HepG2 (cell line): ENCODE results near the gene ACOXL. TPM values are rescaled to one million over a fixed set of nuclear protein-coding genes. Genes with fewer than 3 reads are reported as not detected.
"Not testable (repeated sequence)": the region's sequence is repeated elsewhere in the genome, so short reads cannot be mapped to it uniquely, and the experiment has no call there.

Experiments used
- ATAC-seq: fragments of 200-7000 bp; cut with Tn5 transposase; 3 replicates; pipeline ENCODE4 v1.9.1; 2020; ENCODE audit warnings: mild to moderate bottlenecking, moderate library complexity
- BruUV-seq: library from RNA; stranded (reverse); fragments of 400-500 nt; replicated peaks from 2 replicates; lab custom pipeline; 2021; lab: Mats Ljungman, UMichigan
- CTCF ChIA-PET: fragments of 300-600 bp; formaldehyde crosslinking; extraction: SDS; loops from one replicate; lab custom pipeline; 2021; ENCODE audit warnings: low total read pairs, inconsistent platforms, low intra/inter-chr PET ratio; lab: Yijun Ruan, JAX
- POLR2A ChIA-PET: fragments of 350-600 bp; sonication (Branson Sonifier 250); formaldehyde crosslinking; loops from one replicate; lab custom pipeline; 2020; ENCODE audit warnings: antibody characterized with exemption, inconsistent platforms; lab: Yijun Ruan, JAX
- DNase-seq: peaks from one replicate; pipeline ENCODE4 v3.0.0-alpha.2; 2015; ENCODE audit warnings: low spot score
- FAIRE-seq: peaks from 3 replicates; lab custom pipeline; 2011; peaks lifted over from hg19 to GRCh38; lab: Jason Lieb, UNC
- H2AFZ ChIP-seq: one replicate; pipeline ENCODE4 v1.6.1; 2011; ENCODE audit warnings: low read length, inconsistent platforms
- H3K27ac ChIP-seq: fragments of 300-600 bp; 3 replicates; pipeline ENCODE4 v1.8.0; 2011; ENCODE audit warnings: mixed run types, mild to moderate bottlenecking, mixed read lengths, low read length, inconsistent platforms; ENCODE audit not compliant: insufficient read depth; ENCODE audit errors: extremely low read length
- H3K27me3 ChIP-seq, 2 experiments: fragments of 200-600 bp in 1 of 2; 2 replicates in 1 of 2; 3 replicates in 1 of 2; pipeline versions ENCODE4 v1.6.0 to v1.8.0; 2011; ENCODE audit warnings: low read length in 2 of 2, mild to moderate bottlenecking in 2 of 2, moderate library complexity in 2 of 2, inconsistent platforms in 1 of 2; ENCODE audit not compliant: insufficient read depth in 2 of 2, control insufficient read depth in 1 of 2
- H3K36me3 ChIP-seq, 2 experiments: fragments of 200-600 bp in 1 of 2; replicated peaks in 1 of 2; 2 replicates in 1 of 2; 3 replicates in 1 of 2; pipeline versions ENCODE4 v1.5.1 to v1.8.0; 2011; ENCODE audit warnings: low read length in 2 of 2, inconsistent platforms in 1 of 2; ENCODE audit not compliant: insufficient read depth in 2 of 2, control insufficient read depth in 1 of 2
- H3K4me1 ChIP-seq: 2 replicates; pipeline ENCODE4 v1.5.1; 2012; ENCODE audit warnings: low read length, inconsistent platforms; ENCODE audit not compliant: insufficient read depth
- H3K4me2 ChIP-seq: 2 replicates; pipeline ENCODE4 v1.6.0; 2011; ENCODE audit warnings: low read depth, low read length, inconsistent platforms
- H3K4me3 ChIP-seq, 3 experiments: fragments of 200-600 bp in 1 of 3; sonication (generic), shearing (Covaris generic) in 1 of 3; replicated peaks in 1 of 3; 2 replicates each; pipeline ENCODE4 v1.5.1; 2011 to 2016; ENCODE audit warnings: low read length in 3 of 3, inconsistent platforms in 2 of 3, low read depth in 2 of 3, mild to moderate bottlenecking in 2 of 3, control low read depth in 1 of 3, mixed read lengths in 1 of 3; ENCODE audit not compliant: insufficient read depth in 1 of 3
- H3K79me2 ChIP-seq: one replicate; pipeline ENCODE4 v1.6.1; 2011; ENCODE audit warnings: low read length, inconsistent platforms; ENCODE audit not compliant: insufficient read depth
- H3K9ac ChIP-seq: 2 replicates; pipeline ENCODE4 v1.6.0; 2011; ENCODE audit warnings: mild to moderate bottlenecking, low read depth, low read length, inconsistent platforms; ENCODE audit not compliant: insufficient read depth
- H3K9me3 ChIP-seq: 2 replicates; pipeline ENCODE4 v1.5.1; 2012; ENCODE audit warnings: mild to moderate bottlenecking, low read length
- H4K20me1 ChIP-seq: 2 replicates; pipeline ENCODE4 v1.6.0; 2011; ENCODE audit warnings: inconsistent platforms, mild to moderate bottlenecking, low read length, moderate library complexity; ENCODE audit not compliant: insufficient read depth
- BCL3 ChIP-seq: sonication (generic); formaldehyde crosslinking; IDR thresholded peaks from 2 replicates; pipeline ENCODE4 v1.5.1; 2020; ENCODE audit warnings: mild to moderate bottlenecking, missing genetic modification reagents, moderate library complexity
- CAMTA2 ChIP-seq: sonication (generic); formaldehyde crosslinking; IDR thresholded peaks from 2 replicates; pipeline ENCODE4 v1.4.0; 2020; ENCODE audit warnings: mild to moderate bottlenecking, missing genetic modification reagents, borderline replicate concordance
- DNMT1 ChIP-seq: sonication (generic); formaldehyde crosslinking; IDR thresholded peaks from 2 replicates; pipeline ENCODE4 v1.5.1; 2020; ENCODE audit warnings: mild to moderate bottlenecking, missing genetic modification reagents
- FOXK1 ChIP-seq: sonication (generic); formaldehyde crosslinking; IDR thresholded peaks from 2 replicates; pipeline ENCODE4 v1.4.0; 2020; ENCODE audit warnings: low read depth, missing genetic modification reagents, borderline replicate concordance
- HMGA1 ChIP-seq: sonication (generic); formaldehyde crosslinking; conservative IDR thresholded peaks from 2 replicates; pipeline ENCODE4 v1.4.0; 2020; ENCODE audit warnings: missing genetic modification reagents
- ISX ChIP-seq: sonication (generic); formaldehyde crosslinking; conservative IDR thresholded peaks from 2 replicates; pipeline ENCODE4 v1.5.0; 2020; ENCODE audit warnings: missing genetic modification reagents
- SMAD1 ChIP-seq: sonication (generic); formaldehyde crosslinking; IDR thresholded peaks from 2 replicates; pipeline ENCODE4 v1.4.0; 2020; ENCODE audit warnings: missing genetic modification reagents, low read depth, mild to moderate bottlenecking, borderline replicate concordance
- SMC3 ChIP-seq: IDR thresholded peaks from 2 replicates; pipeline ENCODE4 v1.6.1; 2011; ENCODE audit warnings: low read length, improper control_type of control experiment
- SNAPC2 ChIP-seq: sonication (generic); formaldehyde crosslinking; IDR thresholded peaks from 2 replicates; pipeline ENCODE4 v1.8.1; 2022; ENCODE audit warnings: mild to moderate bottlenecking, missing genetic modification reagents
- SP4 ChIP-seq: sonication (generic); formaldehyde crosslinking; IDR thresholded peaks from 2 replicates; pipeline ENCODE4 v1.8.1; 2023; ENCODE audit warnings: mild to moderate bottlenecking, missing genetic modification reagents
- SUZ12 ChIP-seq: fragments of 150-350 bp; IDR thresholded peaks from 2 replicates; pipeline ENCODE4 v1.6.1; 2014; ENCODE audit warnings: low read depth, low read length
- XBP1 ChIP-seq: sonication (generic); formaldehyde crosslinking; IDR thresholded peaks from 2 replicates; pipeline ENCODE4 v1.5.0; 2020; ENCODE audit warnings: missing genetic modification reagents
- ZNF33B ChIP-seq: sonication (generic); formaldehyde crosslinking; IDR thresholded peaks from 2 replicates; pipeline ENCODE4 v1.5.1; 2020; ENCODE audit warnings: mild to moderate bottlenecking, missing genetic modification reagents
- ZNF430 ChIP-seq: sonication (generic); formaldehyde crosslinking; IDR thresholded peaks from 2 replicates; pipeline ENCODE4 v1.9.0; 2021; ENCODE audit warnings: mild to moderate bottlenecking, missing genetic modification reagents
- ZNF580 ChIP-seq: IDR thresholded peaks from 2 replicates; pipeline ENCODE4 v1.6.1; 2016; ENCODE audit warnings: low read depth, borderline replicate concordance
- ZNF800 ChIP-seq: sonication (generic); formaldehyde crosslinking; IDR thresholded peaks from 2 replicates; pipeline ENCODE4 v1.4.0; 2020; ENCODE audit warnings: missing genetic modification reagents
- WGBS: methylation state at CpG from one replicate; pipeline ENCODE4 v1.1.6; 2017; ENCODE audit warnings: low lambda C conversion rate; 5-methylcytosine and 5-hydroxymethylcytosine counted together
- in situ Hi-C: cut with HindIII; loops from 2 replicates; pipeline ENCODE4 v1.10.0; 2017; ENCODE audit warnings: low pct_unique_long_range_greater_than_20kb; ENCODE audit not compliant: extremely low pct_ligation_motif_present
- intact Hi-C: fragments of 100-400 bp; cut with micrococcal nuclease; formaldehyde crosslinking; loops from one replicate; pipeline ENCODE4 v1.10.0; 2022; ENCODE audit not compliant: unreplicated experiment
- polyA plus RNA-seq, 8 experiments: library from polyadenylated mRNA; depleted of rRNA in 3 of 8; stranded (reverse) in 7 of 8; unstranded in 1 of 8; fragments of >200 nt; fragmentation: Illumina TruSeq in 4 of 8; extraction: Trizol in 4 of 8; gene quantifications; 2 replicates each; pipeline versions ENCODE4 v1.2.1 to v1.2.3, GENCODE V29; 2011 to 2016; ENCODE audit warnings: low read depth in 4 of 8, missing spikeins in 1 of 8, mixed read lengths in 1 of 8; ENCODE audit not compliant: insufficient read depth in 1 of 8
- total RNA-seq, 5 experiments: library from RNA; depleted of rRNA; stranded (reverse); fragments of >200 nt; fragmentation: Illumina TruSeq; extraction: Trizol; gene quantifications; 2 replicates each; pipeline ENCODE4 v1.2.3, GENCODE V29; 2016; ENCODE audit warnings: low read depth in 1 of 5

The ACOXL gene
- total and polyA plus RNA-seq, 2 of the 13 experiments (the other 11 are each of a cell fraction or from before 2014, with no cell fraction given), result not detected

GRCh38 chr2:110961643-110962042 lies 229.3 kb downstream of the ACOXL start:
- POLR2A ChIA-PET, intact Hi-C loops, H3K9me3 ChIP-seq, H3K27ac ChIP-seq, ATAC-seq, H3K4me3 ChIP-seq, H4K20me1 ChIP-seq, DNase-seq, H3K4me1 ChIP-seq, BruUV-seq, in situ Hi-C loops, H3K4me2 ChIP-seq, H3K9ac ChIP-seq, H3K36me3 ChIP-seq, H3K79me2 ChIP-seq, FAIRE-seq, H2AFZ ChIP-seq, CTCF ChIA-PET: not testable (repeated sequence)
- peaks cover 2 to 38% of the 10 kb centered on the region in 2 experiments; a peak in 3 of 5 replicates for H3K27me3 ChIP-seq
- TF ChIP-seq ZNF430 (CRISPR knock-in tag), result peak; percentile 50; the same call in 1 of the 2 replicates
- 0% methylated on average over 3 of the region's 3 CpGs for WGBS

GRCh38 chr2:110969696-110970095 lies 237.3 kb downstream of the ACOXL start:
- no peak for TF ChIP-seq ZNF580 (CRISPR knock-in tag)
- no peak for TF ChIP-seq CAMTA2
- no peak for TF ChIP-seq DNMT1 (CRISPR knock-in tag)
- TF ChIP-seq FOXK1, result no peak
- TF ChIP-seq SNAPC2, result no peak
- no peak for TF ChIP-seq SMC3
- TF ChIP-seq BCL3 (CRISPR knock-in tag), result no peak
- TF ChIP-seq HMGA1 (CRISPR knock-in tag), result no peak
- TF ChIP-seq SP4 (CRISPR knock-in tag), result no peak
- no peak for TF ChIP-seq SUZ12
- no peak for TF ChIP-seq ZNF800
- no peak for TF ChIP-seq SMAD1 (CRISPR knock-in tag)
- no peak for TF ChIP-seq XBP1 (CRISPR knock-in tag)
- TF ChIP-seq ZNF33B (CRISPR knock-in tag), result no peak
- TF ChIP-seq ISX (CRISPR knock-in tag), result no peak
- Histone ChIP-seq H3K27ac (no peak overlapping the region), H3K79me2 (no peaks in the 10 kb centered on the region), H3K4me2 (no peak overlapping the region), H3K9me3 (no peaks in the 10 kb centered on the region), H3K4me1 (no peaks in the 10 kb centered on the region), H3K36me3 (no peaks in the 10 kb centered on the region), H3K4me3 (no peak overlapping the region), H4K20me1 (no peaks in the 10 kb centered on the region), H3K9ac (no peak overlapping the region), H3K27me3 (peaks cover 0 to 10% of the 10 kb centered on the region in 2 experiments; a peak in 1 of 5 replicates), H2AFZ (no peak overlapping the region)
- no TSS peak for BruUV-seq
- WGBS, result 17% methylated on average over 2 of the region's 2 CpGs
- no peak for DNase-seq
- FAIRE-seq, result no peak
- no peak for ATAC-seq
- ChIA-PET CTCF (no interaction called here), POLR2A (no interaction called here)
- intact Hi-C loops, result no loop called here
- in situ Hi-C loops, result no loop called here
